LNCaP clone FGC (cell line): Measurements from ENCODE around the gene FERD3L.
A peak's percentile ranks its signal among the peaks of the same experiment; 100 is the strongest.

Experiments
- DNase-seq: peaks from one replicate; pipeline ENCODE4 v3.0.0-alpha.2; 2011; ENCODE audit warnings: low read depth
- H3K4me3 ChIP-seq: 2 replicates; pipeline ENCODE4 v1.5.1; 2011; ENCODE audit warnings: mild to moderate bottlenecking, low read depth, low read length, control low read depth
- TF ChIP-seq, protein P1 (sequence below): IDR thresholded peaks from 2 replicates; pipeline ENCODE4 v1.5.1; 2012; ENCODE audit warnings: mild to moderate bottlenecking; ENCODE audit not compliant: control insufficient read depth, insufficient read depth; ENCODE audit errors: extremely low read depth

FERD3L gene

DNA sequence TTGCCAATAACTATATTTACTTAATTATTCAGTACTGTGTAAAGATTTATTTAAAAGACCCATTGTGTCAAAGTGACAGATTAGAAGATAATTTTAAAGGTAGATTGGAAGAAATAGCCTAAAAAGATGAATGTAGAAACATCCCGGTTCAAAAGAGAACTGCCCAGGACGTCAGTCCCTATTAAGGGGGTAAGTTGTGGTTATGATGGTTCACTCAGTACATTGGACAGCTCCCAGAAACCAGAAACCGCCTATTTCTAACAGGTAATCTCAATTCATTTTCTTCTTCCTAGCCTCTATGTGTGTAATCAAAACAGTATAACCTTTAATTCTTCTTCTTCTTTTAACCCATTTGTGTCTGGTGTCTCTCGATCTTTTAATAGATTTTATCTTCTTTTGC, 1.5 kb upstream of the FERD3L start:
- DNase-seq: peak; percentile 18
- TF ChIP-seq, protein P1, sequence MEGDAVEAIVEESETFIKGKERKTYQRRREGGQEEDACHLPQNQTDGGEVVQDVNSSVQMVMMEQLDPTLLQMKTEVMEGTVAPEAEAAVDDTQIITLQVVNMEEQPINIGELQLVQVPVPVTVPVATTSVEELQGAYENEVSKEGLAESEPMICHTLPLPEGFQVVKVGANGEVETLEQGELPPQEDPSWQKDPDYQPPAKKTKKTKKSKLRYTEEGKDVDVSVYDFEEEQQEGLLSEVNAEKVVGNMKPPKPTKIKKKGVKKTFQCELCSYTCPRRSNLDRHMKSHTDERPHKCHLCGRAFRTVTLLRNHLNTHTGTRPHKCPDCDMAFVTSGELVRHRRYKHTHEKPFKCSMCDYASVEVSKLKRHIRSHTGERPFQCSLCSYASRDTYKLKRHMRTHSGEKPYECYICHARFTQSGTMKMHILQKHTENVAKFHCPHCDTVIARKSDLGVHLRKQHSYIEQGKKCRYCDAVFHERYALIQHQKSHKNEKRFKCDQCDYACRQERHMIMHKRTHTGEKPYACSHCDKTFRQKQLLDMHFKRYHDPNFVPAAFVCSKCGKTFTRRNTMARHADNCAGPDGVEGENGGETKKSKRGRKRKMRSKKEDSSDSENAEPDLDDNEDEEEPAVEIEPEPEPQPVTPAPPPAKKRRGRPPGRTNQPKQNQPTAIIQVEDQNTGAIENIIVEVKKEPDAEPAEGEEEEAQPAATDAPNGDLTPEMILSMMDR: no peak
- no peak overlapping the region for H3K4me3 ChIP-seq

DNA sequence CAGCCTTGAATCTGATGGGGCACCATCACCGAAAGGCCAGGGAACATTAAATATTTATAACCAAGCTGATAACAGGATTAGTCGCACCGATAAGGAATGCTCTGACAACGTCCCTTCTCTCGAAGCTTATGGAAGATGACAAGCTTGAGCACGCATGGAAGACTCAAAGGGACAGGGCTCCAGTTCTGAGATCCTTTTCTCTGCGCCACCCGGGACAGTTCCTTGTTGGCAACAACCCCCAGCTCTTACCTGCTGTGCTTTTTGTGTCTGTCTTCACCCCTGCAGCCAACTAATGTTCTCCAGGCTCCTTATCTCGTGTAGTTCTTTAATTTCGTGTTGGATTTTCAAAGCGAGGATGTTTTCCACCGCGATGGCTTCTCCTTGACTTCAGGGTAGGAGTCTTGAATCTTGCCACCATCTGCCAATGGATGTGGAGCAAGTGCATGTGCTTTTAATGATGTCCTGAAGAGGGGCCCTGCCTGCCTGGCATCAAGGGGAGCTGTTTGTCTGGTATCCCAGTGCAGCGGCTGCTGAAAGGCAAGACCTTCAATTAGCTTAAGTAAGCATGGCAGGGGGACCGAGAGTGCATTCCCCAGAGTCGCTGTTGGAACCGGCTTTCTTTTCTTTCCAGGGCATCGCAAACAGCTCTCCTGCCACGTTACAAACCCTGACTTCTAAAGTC, 354 bp upstream of the FERD3L start:
- DNase-seq: no peak
- no peak overlapping the region for H3K4me3 ChIP-seq
- TF ChIP-seq, protein P1: no peak

DNA sequence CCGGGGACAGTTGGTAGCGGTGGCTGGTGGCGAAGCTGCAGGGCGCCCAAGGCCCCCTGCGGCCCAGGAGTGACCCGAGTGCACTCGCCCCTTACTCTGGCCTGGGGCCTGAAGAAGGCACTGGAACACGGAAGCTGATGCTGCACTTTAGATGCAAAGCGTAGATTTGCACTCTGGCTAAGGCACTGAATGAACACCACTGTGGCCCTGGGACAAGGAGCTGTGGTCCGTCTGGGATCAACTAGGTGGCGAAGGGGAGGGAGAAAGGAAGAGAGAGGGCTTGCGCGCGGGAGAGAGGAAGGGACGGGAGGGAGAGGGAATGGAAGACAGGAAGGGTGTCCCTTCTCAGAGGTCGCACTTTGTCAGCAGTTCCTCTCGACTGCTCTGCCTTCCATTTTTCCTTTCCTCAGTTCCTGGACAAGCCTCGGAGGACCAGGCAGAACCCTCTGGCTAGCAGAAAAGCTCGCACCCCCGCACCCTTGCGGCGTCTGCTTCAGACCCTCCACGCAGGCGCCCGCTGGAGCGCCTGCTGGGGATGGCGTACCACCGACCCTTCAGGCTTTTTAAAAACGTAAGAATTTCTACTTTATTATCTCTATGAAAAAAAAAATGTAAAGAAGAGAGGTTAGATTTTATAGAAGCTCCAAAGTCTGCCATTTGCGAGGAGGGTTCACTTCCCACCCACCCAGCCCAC, 1.2 kb downstream of the FERD3L start:
- TF ChIP-seq, protein P1: no peak
- no peak overlapping the region for H3K4me3 ChIP-seq
- no peak for DNase-seq

DNA sequence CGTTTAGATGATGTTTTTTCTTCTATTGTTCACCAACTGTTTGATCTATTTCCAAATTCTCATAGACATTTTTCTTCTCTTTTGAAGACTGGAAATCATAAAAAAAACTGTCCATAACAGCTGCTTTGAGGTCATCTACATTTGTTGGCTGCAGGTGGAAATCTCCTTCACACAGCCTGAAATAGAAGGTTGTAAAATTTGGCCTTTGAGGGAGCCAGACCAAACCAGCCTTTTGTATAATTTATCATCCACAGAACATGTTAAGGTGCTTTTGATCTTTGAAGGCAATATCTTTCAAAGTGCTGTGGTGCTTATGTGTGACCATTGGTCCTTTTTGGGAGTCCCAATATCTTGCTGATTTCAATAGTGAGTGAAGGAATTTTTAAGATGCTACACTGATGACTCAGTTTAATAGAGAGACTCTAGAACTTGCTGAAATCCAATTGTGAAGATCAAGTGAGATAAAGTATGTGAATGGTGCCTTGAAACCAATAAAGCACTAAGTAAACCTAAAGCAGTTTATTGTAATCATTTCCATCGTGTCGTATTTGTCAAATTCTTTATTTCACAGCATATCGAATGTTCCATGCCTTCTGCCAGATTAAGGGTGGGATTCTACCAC, 5.4 kb downstream of the FERD3L start:
- TF ChIP-seq, protein P1: no peak
- no peak for DNase-seq
- no peak overlapping the region for H3K4me3 ChIP-seq

DNA sequence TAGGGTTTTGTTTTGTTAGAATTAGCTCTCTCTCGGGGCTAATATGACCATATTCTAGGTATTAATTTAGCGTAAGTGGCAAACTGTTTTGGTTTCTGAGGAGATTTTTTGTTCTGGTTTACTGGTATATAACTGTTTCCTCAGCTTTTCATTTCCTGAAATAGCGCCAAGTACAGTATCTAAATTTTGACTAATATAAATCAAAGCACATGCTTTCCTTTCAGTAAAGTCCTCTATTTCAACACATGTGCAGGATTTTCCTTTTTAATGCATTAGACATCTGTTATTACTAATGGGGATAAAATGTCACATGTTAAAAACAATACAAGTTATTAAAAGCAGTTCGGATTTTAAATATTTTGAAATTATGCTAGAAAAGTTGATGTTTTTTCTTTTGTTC, 11.3 kb downstream of the FERD3L start:
- no peak overlapping the region for H3K4me3 ChIP-seq
- TF ChIP-seq, protein P1: no peak
- no peak for DNase-seq

DNA sequence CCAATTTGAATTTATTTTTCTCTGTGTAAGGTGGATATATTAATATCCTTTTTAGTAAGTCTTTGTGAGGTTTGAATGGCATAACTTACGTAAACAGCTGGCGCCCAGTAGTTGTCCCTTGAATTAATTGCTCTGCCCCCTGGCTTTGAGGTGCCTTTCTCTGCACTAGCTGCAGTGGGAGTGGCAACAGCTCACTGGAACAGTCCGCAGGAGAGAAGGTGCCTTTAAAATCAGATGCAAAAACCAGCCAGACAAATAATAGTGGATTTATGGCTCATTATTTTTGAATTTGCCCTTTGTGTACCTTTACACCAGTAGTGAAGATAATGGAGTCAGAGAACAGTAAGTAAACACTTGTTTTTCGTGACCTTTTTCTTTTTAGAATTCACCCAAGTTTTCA, 11.8 kb downstream of the FERD3L start:
- no peak for DNase-seq
- TF ChIP-seq, protein P1: no peak

DNA sequence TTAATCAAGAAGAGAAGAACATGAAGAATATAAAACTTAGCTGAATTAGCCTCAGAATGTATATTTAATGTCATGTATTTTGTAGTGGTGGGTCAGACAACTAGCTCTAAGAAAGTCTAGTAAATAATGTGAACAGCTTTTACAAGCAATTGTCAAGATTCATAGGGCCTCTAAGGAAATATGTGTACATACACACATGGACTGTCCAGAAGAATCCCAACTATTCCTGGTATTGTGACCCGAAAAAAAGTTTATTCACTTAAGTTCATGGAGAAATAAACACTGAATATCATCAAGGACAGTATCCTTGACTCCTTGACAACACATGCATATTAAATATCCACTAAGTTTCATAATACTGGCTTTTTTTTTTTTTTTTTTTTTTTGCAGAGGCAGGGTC, 16.4 kb downstream of the FERD3L start:
- TF ChIP-seq, protein P1: no peak
- DNase-seq: no peak

More for the DNA sequence above, 11.8 kb downstream of the FERD3L start:
- H3K4me3 ChIP-seq: no peak overlapping the region

More for the DNA sequence above, 16.4 kb downstream of the FERD3L start:
- no peak overlapping the region for H3K4me3 ChIP-seq
